Thoracic aorta (tissue), 2 donors: ENCODE data around the gene ATP5MG. TPM values are rescaled to one million over a fixed set of nuclear protein-coding genes. Genes with fewer than 3 reads are reported as not detected.

Source experiments
- ATAC-seq: fragments of 150-250 bp; one replicate; pipeline ENCODE4 v1.8.0; 2017; ENCODE audit warnings: low read depth; ENCODE audit not compliant: insufficient number of reproducible peaks, low FRiP score
- DNase-seq: peaks from one replicate; pipeline ENCODE4 v3.0.0-alpha.2; 2020; ENCODE audit warnings: low spot score
- H3K27ac ChIP-seq, 2 donors: fragments of 200-600 bp; sonication (generic); 1 replicate in 1 of 2; 2 replicates in 1 of 2; pipeline ENCODE4 v1.5.1; 2016; ENCODE audit warnings: mild to moderate bottlenecking in 2 of 2, moderate library complexity in 2 of 2
- H3K27me3 ChIP-seq: fragments of 200-600 bp; sonication (generic); replicated peaks from 2 replicates; pipeline ENCODE4 v1.6.0; 2016; ENCODE audit warnings: mild to moderate bottlenecking; ENCODE audit not compliant: insufficient read depth
- H3K36me3 ChIP-seq: fragments of 200-600 bp; sonication (generic); one replicate; pipeline ENCODE4 v1.5.1; 2016
- H3K4me1 ChIP-seq, 2 donors: fragments of 200-600 bp; sonication (generic); 1 replicate in 1 of 2; 2 replicates in 1 of 2; pipeline versions ENCODE4 v1.5.1 to v1.6.0; 2016; ENCODE audit warnings: low read depth in 2 of 2, mild to moderate bottlenecking in 1 of 2; ENCODE audit not compliant: control insufficient read depth in 1 of 2
- H3K4me3 ChIP-seq: fragments of 200-600 bp; sonication (generic); 2 replicates; pipeline ENCODE4 v1.5.1; 2016; ENCODE audit warnings: mild to moderate bottlenecking
- H3K9me3 ChIP-seq: fragments of 200-600 bp; sonication (generic); 2 replicates; pipeline ENCODE4 v1.5.1; 2016
- CTCF ChIP-seq: fragments of 200-600 bp; sonication (generic); IDR thresholded peaks from one replicate; pipeline ENCODE4 v1.5.1; 2019; ENCODE audit warnings: antibody characterized with exemption
- total RNA-seq, 2 donors: library from RNA; depleted of rRNA; stranded (reverse); fragments of >200 nt; gene quantifications; one replicate each; pipeline versions ENCODE4 v1.1.0 to v1.2.3, GENCODE V29; 2016

The ATP5MG gene
- total RNA-seq, 2 donors from 2014 or later: 21.1 to 45.2 TPM

DNA sequence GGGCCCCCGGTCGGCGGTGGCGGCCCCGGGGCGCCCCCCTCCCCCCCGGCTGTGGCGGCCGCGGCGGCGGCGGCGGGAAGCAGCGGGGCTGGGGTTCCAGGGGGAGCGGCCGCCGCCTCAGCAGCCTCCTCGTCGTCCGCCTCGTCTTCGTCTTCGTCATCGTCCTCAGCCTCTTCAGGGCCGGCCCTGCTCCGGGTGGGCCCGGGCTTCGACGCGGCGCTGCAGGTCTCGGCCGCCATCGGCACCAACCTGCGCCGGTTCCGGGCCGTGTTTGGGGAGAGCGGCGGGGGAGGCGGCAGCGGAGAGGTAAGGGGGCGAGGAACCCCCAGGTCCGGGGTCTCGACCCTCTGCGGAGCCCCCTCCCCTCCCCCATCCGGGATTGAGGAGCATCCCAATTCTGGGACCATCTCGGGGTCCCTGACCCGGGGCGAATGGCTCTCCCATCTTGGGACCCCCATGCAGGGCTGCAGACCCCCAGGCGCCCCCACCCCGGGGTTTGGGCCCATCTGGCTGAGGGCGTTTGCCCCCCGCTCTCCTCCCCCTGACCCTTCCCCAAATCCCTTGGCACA lies 35.3 kb downstream of the ATP5MG start:
- ATAC-seq (peak; percentile 8), DNase-seq (no peak)
- Histone ChIP-seq H3K9me3 (no peaks in the 10 kb centered on the region), H3K36me3 (no peaks in the 10 kb centered on the region), H3K4me1 (peaks cover 31 to 42% of the 10 kb centered on the region in 2 donors), H3K27me3 (no peaks in the 10 kb centered on the region), H3K4me3 (peak overlapping the region; percentile 99), H3K27ac (peak overlapping the region; percentile 89 to 97)
- TF ChIP-seq CTCF: no peak

- no peak for DNase-seq
- Histone ChIP-seq H3K4me3 (peak overlapping the region; percentile 99), H3K27me3 (no peaks in the 10 kb centered on the region), H3K27ac (peak overlapping the region; percentile 89 to 97), H3K36me3 (no peaks in the 10 kb centered on the region), H3K9me3 (no peaks in the 10 kb centered on the region), H3K4me1 (peaks cover 35 to 49% of the 10 kb centered on the region in 2 donors)
- no peak for ATAC-seq
- TF ChIP-seq CTCF: no peak
These were observed 36.1 kb downstream of the ATP5MG start for GRCh38 chr11:118437208-118438125.

GRCh38 chr11:118438314-118438931 lies 37.0 kb downstream of the ATP5MG start:
- Histone ChIP-seq H3K9me3 (no peaks in the 10 kb centered on the region), H3K4me1 (peaks cover 35 to 59% of the 10 kb centered on the region in 2 donors), H3K36me3 (no peaks in the 10 kb centered on the region), H3K4me3 (peak overlapping the region; percentile 99), H3K27me3 (no peaks in the 10 kb centered on the region), H3K27ac (peak overlapping the region; percentile 89 to 97)
- DNase-seq (no peak), ATAC-seq (no peak)
- no peak for TF ChIP-seq CTCF

GRCh38 chr11:118439646-118440045 lies 38.2 kb downstream of the ATP5MG start:
- Histone ChIP-seq H3K36me3 (no peaks in the 10 kb centered on the region), H3K4me3 (no peak overlapping the region), H3K4me1 (peaks cover 31 to 61% of the 10 kb centered on the region in 2 donors), H3K9me3 (no peaks in the 10 kb centered on the region), H3K27me3 (no peaks in the 10 kb centered on the region), H3K27ac (no peak overlapping the region)
- TF ChIP-seq CTCF: no peak
- no peak for ATAC-seq
- no peak for DNase-seq

DNA sequence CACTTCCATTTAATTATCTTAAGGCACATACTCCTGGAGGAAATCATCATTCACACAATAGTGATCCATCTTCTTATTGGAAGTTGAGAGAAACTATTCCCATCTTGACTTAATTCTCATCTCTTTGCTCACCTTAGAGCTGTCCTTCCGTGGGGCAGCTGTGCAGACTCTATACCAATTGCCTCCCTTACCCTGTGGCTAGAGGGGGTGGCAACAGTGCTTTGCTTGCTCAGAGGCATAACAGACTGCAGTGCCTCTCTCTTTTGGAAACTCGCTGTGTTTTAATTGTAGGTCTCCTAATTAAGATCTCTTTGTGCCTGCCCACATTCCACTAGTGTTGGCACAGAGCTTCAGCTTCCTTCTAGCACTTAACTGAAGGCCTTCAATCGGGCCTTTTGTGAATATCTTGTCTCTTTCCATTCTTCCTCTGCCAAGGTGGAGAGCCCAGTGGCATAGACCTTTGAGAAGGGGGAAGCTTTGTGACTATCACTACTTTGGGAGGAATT lies 40.4 kb downstream of the ATP5MG start:
- H3K4me3 ChIP-seq: peak overlapping the region; percentile 5
- H3K9me3 ChIP-seq: no peaks in the 10 kb centered on the region
- no peak overlapping the region for H3K27ac ChIP-seq
- TF ChIP-seq CTCF: no peak
- no peaks in the 10 kb centered on the region for H3K36me3 ChIP-seq
- ATAC-seq (no peak), DNase-seq (no peak)
- H3K27me3 ChIP-seq: no peaks in the 10 kb centered on the region
- H3K4me1 ChIP-seq: peaks cover 31 to 58% of the 10 kb centered on the region in 2 donors
